WTC11 (cell line): Measurements from ENCODE around the gene MYH9. TPM values are rescaled to one million over a fixed set of nuclear protein-coding genes. Genes with fewer than 3 reads are reported as not detected.
"Not testable (repeated sequence)": the region's sequence is repeated elsewhere in the genome, so short reads cannot be mapped to it uniquely, and the experiment has no call there.

Experiments
- ATAC-seq: fragments of 200-7000 bp; cut with Tn5 transposase; 2 replicates; pipeline ENCODE4 v1.10.0; 2021; ENCODE audit warnings: mild to moderate bottlenecking, moderate library complexity
- CTCF ChIA-PET: fragments of 300-600 bp; sonication (Branson Sonifier 250); formaldehyde crosslinking; loops from one replicate; lab custom pipeline; 2021; ENCODE audit warnings: antibody characterized with exemption; lab: Charles Lee
- POLR2A ChIA-PET: fragments of 350-600 bp; sonication (Branson Sonifier 250); formaldehyde crosslinking; loops from one replicate; lab custom pipeline; 2021; ENCODE audit warnings: antibody characterized with exemption; lab: Charles Lee
- DNase-seq: peaks from one replicate; pipeline ENCODE4 v3.0.0; 2021; ENCODE audit warnings: low spot score
- H3K27ac Mint-ChIP-seq: 2 replicates; pipeline ENCODE4 v1.8.0; 2021; ENCODE audit warnings: mixed read lengths
- H3K27me3 Mint-ChIP-seq: 2 replicates; pipeline ENCODE4 v1.8.0; 2021; ENCODE audit warnings: low read depth, mild to moderate bottlenecking, moderate library complexity, mixed read lengths
- H3K36me3 Mint-ChIP-seq: 2 replicates; pipeline ENCODE4 v1.8.0; 2021; ENCODE audit warnings: mixed read lengths
- H3K4me1 Mint-ChIP-seq: 2 replicates; pipeline ENCODE4 v1.8.0; 2022; ENCODE audit warnings: mixed read lengths
- H3K4me3 Mint-ChIP-seq: 2 replicates; pipeline ENCODE4 v1.8.0; 2021; ENCODE audit warnings: mild to moderate bottlenecking, moderate library complexity, mixed read lengths
- H3K9me3 Mint-ChIP-seq: 2 replicates; pipeline ENCODE4 v1.8.0; 2021; ENCODE audit warnings: mixed read lengths
- ATF6 ChIP-seq: sonication (generic); formaldehyde crosslinking; IDR thresholded peaks from 2 replicates; pipeline ENCODE4 v1.8.1; 2023; ENCODE audit warnings: mild to moderate bottlenecking, missing genetic modification reagents
- CREM ChIP-seq: sonication (generic); formaldehyde crosslinking; IDR thresholded peaks from 2 replicates; pipeline ENCODE4 v1.8.1; 2022; ENCODE audit warnings: mild to moderate bottlenecking, missing genetic modification reagents, moderate library complexity
- E2F1 ChIP-seq: sonication (generic); formaldehyde crosslinking; IDR thresholded peaks from 2 replicates; pipeline ENCODE4 v1.8.0; 2022; ENCODE audit warnings: mild to moderate bottlenecking, missing genetic modification reagents
- EMX1 ChIP-seq: fragments of 250-450 bp; sonication (Bioruptor Pico); IDR thresholded peaks from 2 replicates; pipeline ENCODE4 v1.8.0; 2021; ENCODE audit warnings: mild to moderate bottlenecking
- ETV6 ChIP-seq: sonication (generic); formaldehyde crosslinking; IDR thresholded peaks from 2 replicates; pipeline ENCODE4 v1.8.1; 2022; ENCODE audit warnings: mild to moderate bottlenecking, missing genetic modification reagents
- FOXP4 ChIP-seq: sonication (generic); formaldehyde crosslinking; IDR thresholded peaks from 2 replicates; pipeline ENCODE4 v1.8.0; 2022; ENCODE audit warnings: mild to moderate bottlenecking, missing genetic modification reagents
- JAZF1 ChIP-seq: fragments of 250-450 bp; sonication (Bioruptor Pico); IDR thresholded peaks from 2 replicates; pipeline ENCODE4 v1.9.0; 2021; ENCODE audit warnings: moderate library complexity, mild to moderate bottlenecking, inconsistent platforms
- JUN ChIP-seq: sonication (generic); formaldehyde crosslinking; IDR thresholded peaks from 2 replicates; pipeline ENCODE4 v1.8.0; 2023; ENCODE audit warnings: mild to moderate bottlenecking, missing genetic modification reagents
- OVOL2 ChIP-seq: fragments of 250-450 bp; sonication (Bioruptor Pico); IDR thresholded peaks from 2 replicates; pipeline ENCODE4 v1.9.0; 2021; ENCODE audit warnings: mild to moderate bottlenecking, borderline replicate concordance
- SMAD4 ChIP-seq: sonication (generic); formaldehyde crosslinking; IDR thresholded peaks from 2 replicates; pipeline ENCODE4 v1.8.0; 2022; ENCODE audit warnings: mild to moderate bottlenecking, missing genetic modification reagents
- TCF7 ChIP-seq: sonication (generic); formaldehyde crosslinking; IDR thresholded peaks from 2 replicates; pipeline ENCODE4 v1.8.0; 2022; ENCODE audit warnings: mild to moderate bottlenecking, low read depth, missing genetic modification reagents, moderate library complexity
- USF1 ChIP-seq: sonication (generic); formaldehyde crosslinking; IDR thresholded peaks from 2 replicates; pipeline ENCODE4 v1.8.0; 2022; ENCODE audit warnings: mild to moderate bottlenecking, missing genetic modification reagents
- ZNF121 ChIP-seq: sonication (generic); formaldehyde crosslinking; IDR thresholded peaks from 2 replicates; pipeline ENCODE4 v1.8.0; 2023; ENCODE audit warnings: missing genetic modification reagents
- ZNF263 ChIP-seq: sonication (generic); formaldehyde crosslinking; IDR thresholded peaks from 2 replicates; pipeline ENCODE4 v1.8.1; 2022; ENCODE audit warnings: low read depth, mild to moderate bottlenecking, moderate library complexity, missing genetic modification reagents
- ZNF281 ChIP-seq: sonication (generic); formaldehyde crosslinking; IDR thresholded peaks from 2 replicates; pipeline ENCODE4 v1.8.0; 2023; ENCODE audit warnings: mild to moderate bottlenecking, missing genetic modification reagents
- ZNF317 ChIP-seq: sonication (generic); formaldehyde crosslinking; IDR thresholded peaks from 2 replicates; pipeline ENCODE4 v1.8.1; 2023; ENCODE audit warnings: low read depth, mild to moderate bottlenecking, moderate library complexity, missing genetic modification reagents, borderline replicate concordance
- ZNF396 ChIP-seq: fragments of 250-450 bp; sonication (Bioruptor Pico); IDR thresholded peaks from 2 replicates; pipeline ENCODE4 v1.8.0; 2021; ENCODE audit warnings: mild to moderate bottlenecking, moderate library complexity, borderline replicate concordance
- total RNA-seq: library from RNA; stranded (reverse); gene quantifications from 3 replicates; pipeline ENCODE4 v1.2.3, GENCODE V29; 2021

MYH9 gene
- total RNA-seq, 1 experiment from 2014 or later = 277 TPM

GRCh38 chr22:36291831-36292740, 95.7 kb downstream of the MYH9 start:
- DNase-seq = no peak
- ChIA-PET POLR2A (no interaction called here), CTCF (interaction anchor here (0.7 to 0.9 kb wide), 2 partner anchors 9 to 213 kb away, joined by 4 read pairs; no protein-coding TSS in a partner anchor)
- Mint-ChIP-seq H3K4me1 (0 out of 2 replicates have a peak, but pooled peaks cover 1% of the 10 kb centered on the region), H3K4me3 (no peak overlapping the region), H3K27me3 (no peaks in the 10 kb centered on the region), H3K9me3 (peaks cover 11% of the 10 kb centered on the region), H3K27ac (no peak overlapping the region), H3K36me3 (peaks cover 93% of the 10 kb centered on the region)
- ATAC-seq = no peak
- no peak for TF ChIP-seq ZNF263 (CRISPR knock-in tag)
- no peak for TF ChIP-seq ATF6
- TF ChIP-seq JAZF1 (CRISPR knock-in tag) = no peak
- TF ChIP-seq EMX1 = no peak
- no peak for TF ChIP-seq ZNF396 (CRISPR knock-in tag)
- TF ChIP-seq USF1 (CRISPR knock-in tag) = no peak
- no peak for TF ChIP-seq FOXP4 (CRISPR knock-in tag)
- no peak for TF ChIP-seq OVOL2 (CRISPR knock-in tag)
- TF ChIP-seq SMAD4 (CRISPR knock-in tag) = no peak
- no peak for TF ChIP-seq CREM (CRISPR knock-in tag)
- no peak for TF ChIP-seq TCF7
- no peak for TF ChIP-seq ETV6 (CRISPR knock-in tag)
- TF ChIP-seq ZNF317 = no peak
- TF ChIP-seq ZNF121 (CRISPR knock-in tag) = no peak
- TF ChIP-seq JUN (CRISPR knock-in tag) = no peak
- no peak for TF ChIP-seq E2F1 (CRISPR knock-in tag)
- no peak for TF ChIP-seq ZNF281 (CRISPR knock-in tag)

- peaks cover 91% of the 10 kb centered on the region for H3K36me3 Mint-ChIP-seq
These were observed 97.2 kb downstream of the MYH9 start for GRCh38 chr22:36290391-36291075.

GRCh38 chr22:36289948-36290371, 97.8 kb downstream of the MYH9 start:
- DNase-seq, H3K27me3 Mint-ChIP-seq, H3K27ac Mint-ChIP-seq, H3K4me1 Mint-ChIP-seq, POLR2A ChIA-PET, H3K4me3 Mint-ChIP-seq, ATAC-seq: not testable (repeated sequence)
- CTCF ChIA-PET = interaction anchor here (0.6 to 1.2 kb wide), 2 partner anchors 11 to 12 kb away, joined by 3 read pairs; no protein-coding TSS in a partner anchor
- H3K36me3 Mint-ChIP-seq = peaks cover 88% of the 10 kb centered on the region
- peaks cover 11% of the 10 kb centered on the region for H3K9me3 Mint-ChIP-seq

More at GRCh38 chr22:36290391-36291075, 97.2 kb downstream of the MYH9 start:
- H3K27me3 Mint-ChIP-seq, H3K27ac Mint-ChIP-seq, DNase-seq, POLR2A ChIA-PET, H3K4me1 Mint-ChIP-seq, H3K4me3 Mint-ChIP-seq, ATAC-seq: not testable (repeated sequence)
- peaks cover 11% of the 10 kb centered on the region for H3K9me3 Mint-ChIP-seq
- CTCF ChIA-PET = interaction anchor here (0.6 kb wide), 1 partner anchor 13 kb away, joined by 3 read pairs; no protein-coding TSS in a partner anchor
